B cell (primary cell): ENCODE data around the gene ICA1L. TPM values are rescaled to one million over a fixed set of nuclear protein-coding genes. Genes with fewer than 3 reads are reported as not detected.

ENCODE experiments used
- ATAC-seq: fragments of 200-7000 bp; cut with Tn5 transposase; one replicate; pipeline ENCODE4 v1.10.0; 2021; ENCODE audit warnings: low read depth, mild to moderate bottlenecking, moderate number of reproducible peaks, moderate library complexity
- CTCF ChIA-PET: fragments of 350-600 bp; sonication (Branson Sonifier 250); formaldehyde crosslinking; loops from one replicate; lab custom pipeline; 2021; ENCODE audit warnings: antibody characterized with exemption, inconsistent platforms; lab: Charles Lee
- POLR2A ChIA-PET: fragments of 350-600 bp; sonication (Branson Sonifier 250); formaldehyde crosslinking; loops from one replicate; lab custom pipeline; 2021; ENCODE audit warnings: antibody characterized with exemption; lab: Charles Lee
- DNase-seq: peaks from one replicate; pipeline ENCODE4 v3.0.0; 2013
- H2AFZ ChIP-seq: 2 replicates; pipeline ENCODE4 v1.6.1; 2012; ENCODE audit warnings: mild to moderate bottlenecking, low read depth, low read length; ENCODE audit not compliant: insufficient read depth, poor library complexity, severe bottlenecking
- H3K27ac ChIP-seq, 2 donors: 1 replicate in 1 of 2; 2 replicates in 1 of 2; pipeline ENCODE4 v1.5.1; 2012 to 2013; ENCODE audit warnings: low read length in 2 of 2, mild to moderate bottlenecking in 2 of 2, moderate library complexity in 1 of 2
- H3K27me3 ChIP-seq, 4 experiments: fragments of 200-600 bp in 1 of 4; sonication (generic) in 1 of 4; replicated peaks in 1 of 4; 1 replicate in 2 of 4; 2 replicates in 2 of 4; pipeline versions ENCODE4 v1.6.1 to v1.7.0; 2013 to 2016; ENCODE audit warnings: low read length in 3 of 4, mild to moderate bottlenecking in 2 of 4, mixed read lengths in 1 of 4, moderate library complexity in 1 of 4; ENCODE audit not compliant: insufficient read depth in 4 of 4, control insufficient read depth in 3 of 4; ENCODE audit errors: control extremely low read depth in 1 of 4
- H3K36me3 ChIP-seq, 2 experiments: replicated peaks in 1 of 2; 1 replicate in 1 of 2; 2 replicates in 1 of 2; pipeline versions ENCODE4 v1.6.1 to v1.7.1; 2013; ENCODE audit warnings: low read length in 1 of 2; ENCODE audit not compliant: insufficient read depth in 2 of 2, control insufficient read depth in 1 of 2; ENCODE audit errors: control extremely low read depth in 1 of 2, extremely low read depth in 1 of 2
- H3K4me1 ChIP-seq, 2 donors: fragments of 200-600 bp in 1 of 2; sonication (generic) in 1 of 2; 1 replicate in 1 of 2; 2 replicates in 1 of 2; pipeline versions ENCODE4 v1.5.1 to v1.6.1; 2013 to 2017; ENCODE audit warnings: low read length in 2 of 2; ENCODE audit not compliant: control insufficient read depth in 2 of 2, insufficient read depth in 2 of 2
- H3K4me2 ChIP-seq: replicated peaks from 2 replicates; pipeline ENCODE3; 2012; ENCODE audit warnings: mild to moderate bottlenecking, low read depth, low read length; ENCODE audit not compliant: poor library complexity, severe bottlenecking
- H3K4me3 ChIP-seq, 5 experiments: fragments of 200-600 bp in 1 of 5; sonication (generic) in 1 of 5; 1 replicate in 3 of 5; 2 replicates in 2 of 5; pipeline versions ENCODE4 v1.5.1 to v1.7.0; 2011 to 2016; ENCODE audit warnings: low read length in 4 of 5, mild to moderate bottlenecking in 4 of 5, low read depth in 2 of 5, control low read depth in 1 of 5, moderate library complexity in 1 of 5; ENCODE audit not compliant: insufficient read depth in 1 of 5; ENCODE audit errors: control extremely low read depth in 1 of 5, extremely low read depth in 1 of 5
- H3K79me2 ChIP-seq: fragments of 200-600 bp; sonication (generic); one replicate; pipeline ENCODE4 v1.6.0; 2016; ENCODE audit warnings: low read length; ENCODE audit not compliant: control insufficient read depth, insufficient read depth
- H3K9ac ChIP-seq: fragments of 200-600 bp; sonication (generic); 2 replicates; pipeline ENCODE4 v1.6.1; 2017; ENCODE audit warnings: mild to moderate bottlenecking, low read length, moderate library complexity
- H3K9me3 ChIP-seq, 3 donors: one replicate each; pipeline versions ENCODE4 v1.6.1 to v1.7.1; 2013; ENCODE audit warnings: low read length in 2 of 3; ENCODE audit not compliant: control insufficient read depth in 2 of 3, insufficient read depth in 1 of 3; ENCODE audit errors: control extremely low read depth in 1 of 3
- H4K20me1 ChIP-seq: 2 replicates; pipeline ENCODE4 v1.6.0; 2012; ENCODE audit warnings: mild to moderate bottlenecking, low read length; ENCODE audit not compliant: insufficient read depth, control insufficient read depth, poor library complexity, severe bottlenecking
- H3K27ac Mint-ChIP-seq: one replicate; pipeline ENCODE4 v1.8.0; 2021; ENCODE audit warnings: mixed read lengths
- H3K27me3 Mint-ChIP-seq: one replicate; pipeline ENCODE4 v1.8.0; 2021; ENCODE audit warnings: mixed read lengths
- H3K4me1 Mint-ChIP-seq: one replicate; pipeline ENCODE4 v1.8.0; 2021; ENCODE audit warnings: mixed read lengths
- H3K4me3 Mint-ChIP-seq: one replicate; pipeline ENCODE4 v1.8.0; 2021; ENCODE audit warnings: mixed read lengths
- H3K9me3 Mint-ChIP-seq: one replicate; pipeline ENCODE4 v1.8.0; 2022; ENCODE audit warnings: mixed read lengths; ENCODE audit not compliant: insufficient read depth
- CTCF ChIP-seq: fragments of 200-600 bp; IDR thresholded peaks from one replicate; pipeline ENCODE4 v1.8.0; 2022; ENCODE audit warnings: antibody characterized with exemption, mild to moderate bottlenecking
- EZH2 ChIP-seq: IDR thresholded peaks from 2 replicates; pipeline ENCODE4 v1.6.1; 2012; ENCODE audit warnings: borderline replicate concordance, low read depth, mild to moderate bottlenecking, moderate library complexity, low read length; ENCODE audit not compliant: insufficient read depth, poor library complexity, severe bottlenecking
- WGBS: methylation state at CpG from one replicate; pipeline ENCODE4 v1.1.5; 2013; ENCODE audit warnings: missing lambda C conversion rate; ENCODE audit not compliant: insufficient coverage; 5-methylcytosine and 5-hydroxymethylcytosine counted together
- intact Hi-C: fragments of 100-400 bp; cut with micrococcal nuclease; formaldehyde crosslinking; loops from one replicate; pipeline ENCODE4 v1.10.0; 2022
- polyA plus RNA-seq: library from polyadenylated mRNA; depleted of rRNA; stranded (reverse); fragments of >200 nt; gene quantifications from 2 replicates; pipeline ENCODE4 v1.2.3, GENCODE V29; 2012
- total RNA-seq, 2 donors: library from RNA; stranded (reverse); fragments of 120-200 nt in 1 of 2; gene quantifications; 1 replicate in 1 of 2; 2 replicates in 1 of 2; pipeline versions ENCODE4 v1.2.3 to v1.2.4, GENCODE V29; 2013 to 2022

The ICA1L gene
- total and polyA plus RNA-seq, 2 donors (not counting 1 experiment from before 2014, with no cell fraction given), result 2.4 to 6.8 TPM

GRCh38 chr2:202883987-202884675, 12.6 kb upstream of the ICA1L start:
- ChIA-PET POLR2A (no interaction called here), CTCF (no interaction called here)
- TF ChIP-seq EZH2, result no peak
- TF ChIP-seq CTCF, result no peak
- Histone ChIP-seq H3K4me1 (no peaks in the 10 kb centered on the region), H3K27me3 (no peaks in the 10 kb centered on the region), H3K9ac (no peak overlapping the region), H4K20me1 (no peaks in the 10 kb centered on the region), H3K4me2 (no peak overlapping the region), H3K79me2 (no peaks in the 10 kb centered on the region), H3K4me3 (no peak overlapping the region), H3K36me3 (peaks cover 3 to 20% of the 10 kb centered on the region in 2 experiments), H3K9me3 (peaks cover 0 to 4% (median 0%) of the 10 kb centered on the region in 3 donors), H3K27ac (no peak overlapping the region), H2AFZ (no peak overlapping the region)
- no peaks in the 10 kb centered on the region for H3K4me1 Mint-ChIP-seq
- H3K27me3 Mint-ChIP-seq, result no peaks in the 10 kb centered on the region
- no peak for DNase-seq
- H3K9me3 Mint-ChIP-seq, result no peaks in the 10 kb centered on the region
- WGBS, result no CpG with 5 or more reads among the region's 5 CpGs
- no peak overlapping the region for H3K27ac Mint-ChIP-seq
- H3K4me3 Mint-ChIP-seq, result no peak overlapping the region
- intact Hi-C loops, result no loop called here
- no peak for ATAC-seq

GRCh38 chr2:202881570-202881969, 10.0 kb upstream of the ICA1L start:
- ATAC-seq, result no peak
- CTCF ChIA-PET, result interaction anchor here (1.4 kb wide), 1 partner anchor 293 kb away, joined by 4 read pairs; no protein-coding TSS in a partner anchor

More at GRCh38 chr2:202881570-202881969, 10.0 kb upstream of the ICA1L start:
- Mint-ChIP-seq H3K27me3 (no peaks in the 10 kb centered on the region), H3K27ac (no peak overlapping the region), H3K9me3 (no peaks in the 10 kb centered on the region), H3K4me3 (no peak overlapping the region), H3K4me1 (no peaks in the 10 kb centered on the region)
- Histone ChIP-seq H3K79me2 (no peaks in the 10 kb centered on the region), H3K4me1 (no peaks in the 10 kb centered on the region), H3K4me2 (no peak overlapping the region), H3K27ac (no peak overlapping the region), H3K9ac (no peak overlapping the region), H3K4me3 (no peak overlapping the region), H2AFZ (no peak overlapping the region), H3K36me3 (peaks cover 3 to 13% of the 10 kb centered on the region in 2 experiments), H4K20me1 (no peaks in the 10 kb centered on the region), H3K27me3 (no peaks in the 10 kb centered on the region), H3K9me3 (no peaks in the 10 kb centered on the region)
- no peak for TF ChIP-seq EZH2
- no peak for TF ChIP-seq CTCF
- intact Hi-C loops, result no loop called here
- WGBS, result no CpG with 5 or more reads among the region's 4 CpGs
- no peak for DNase-seq
- POLR2A ChIA-PET, result no interaction called here
